GM19467 (cell line): Measurements from ENCODE around the gene LRP1B.

Experiments used
- ATAC-seq: cut with Tn5 transposase; IDR thresholded peaks from one replicate; pipeline ENCODE4 v1.9.1; 2021; ENCODE audit warnings: mild to moderate bottlenecking, moderate library complexity; ENCODE audit not compliant: unreplicated experiment

Gene LRP1B

DNA sequence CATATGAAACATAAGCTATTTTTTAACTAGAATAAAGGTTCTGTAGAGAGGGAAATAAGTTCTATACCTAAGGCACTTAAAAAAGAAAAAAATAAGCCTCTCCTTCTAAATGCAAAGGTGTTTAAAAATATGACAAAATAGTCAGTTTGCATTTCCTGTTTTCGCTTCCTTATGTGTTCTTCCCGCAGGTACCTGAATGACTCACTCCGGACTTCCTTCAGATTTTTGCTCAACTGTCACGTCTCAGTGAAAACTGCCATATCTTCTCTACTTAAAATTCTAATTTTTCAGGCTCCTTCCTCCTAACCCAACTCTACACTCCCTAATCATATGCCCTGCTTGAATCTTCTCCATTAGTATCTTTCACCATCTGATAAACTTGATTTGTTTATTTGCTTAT is 1333.1 kb downstream of the LRP1B start:
- ATAC-seq: peak; percentile 89

DNA sequence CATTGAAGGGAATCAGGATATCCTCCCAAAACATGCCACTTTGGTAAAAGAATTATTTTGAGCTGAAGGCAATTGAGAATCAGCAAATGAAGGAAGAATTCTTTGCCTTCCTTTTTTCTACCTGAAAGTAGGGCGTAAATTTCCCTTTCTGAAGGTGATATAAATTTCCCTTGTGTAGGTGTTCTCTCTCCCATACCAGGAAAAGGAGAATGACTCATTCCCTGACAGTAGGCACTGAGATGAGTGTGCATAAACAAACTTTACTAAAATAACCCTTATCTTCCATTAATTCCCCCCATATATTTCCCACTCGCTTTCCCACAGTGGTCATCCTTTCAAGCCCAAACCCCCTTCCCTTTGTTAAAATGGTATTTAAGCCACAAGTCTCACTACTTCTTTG is 1339.0 kb downstream of the LRP1B start:
- ATAC-seq: no peak

DNA sequence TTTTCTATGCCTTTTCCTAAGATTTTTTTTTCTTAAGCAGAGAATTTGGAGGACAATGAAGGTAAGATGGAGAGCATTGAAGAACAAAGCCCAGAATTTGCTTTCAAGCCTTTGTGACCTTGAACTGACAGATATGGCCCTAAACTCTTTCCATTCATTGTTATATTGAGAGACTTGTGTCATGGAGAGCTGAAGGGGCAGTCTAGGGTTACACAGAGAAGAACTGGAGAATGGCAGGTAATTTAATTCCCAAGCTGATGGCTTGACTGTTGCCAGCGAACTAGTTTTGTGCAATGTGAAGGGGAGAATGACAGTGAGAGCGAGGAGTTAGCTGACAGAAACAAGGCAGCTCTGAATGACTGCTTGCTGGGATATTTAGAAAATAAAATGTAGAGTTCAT is 1344.2 kb downstream of the LRP1B start:
- ATAC-seq: no peak

DNA sequence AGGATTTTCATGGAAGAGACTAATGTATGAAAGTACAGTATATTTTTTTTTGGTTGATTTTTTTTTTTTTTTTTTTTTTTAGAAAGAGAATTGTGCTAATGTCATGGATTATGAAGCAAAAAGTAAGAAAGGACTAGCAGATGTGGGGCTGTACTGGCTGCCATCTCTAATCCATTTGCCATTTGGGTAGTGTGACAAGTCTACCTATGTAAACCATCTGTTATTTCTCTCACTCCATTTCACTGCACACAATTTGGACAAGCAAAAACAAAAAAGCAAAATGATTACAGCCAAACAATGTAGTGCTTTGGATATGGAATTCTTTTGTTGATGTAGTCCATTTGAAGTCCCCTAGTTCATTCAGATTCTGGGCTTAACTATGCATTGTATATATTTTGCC is 1355.4 kb downstream of the LRP1B start:
- no peak for ATAC-seq

DNA sequence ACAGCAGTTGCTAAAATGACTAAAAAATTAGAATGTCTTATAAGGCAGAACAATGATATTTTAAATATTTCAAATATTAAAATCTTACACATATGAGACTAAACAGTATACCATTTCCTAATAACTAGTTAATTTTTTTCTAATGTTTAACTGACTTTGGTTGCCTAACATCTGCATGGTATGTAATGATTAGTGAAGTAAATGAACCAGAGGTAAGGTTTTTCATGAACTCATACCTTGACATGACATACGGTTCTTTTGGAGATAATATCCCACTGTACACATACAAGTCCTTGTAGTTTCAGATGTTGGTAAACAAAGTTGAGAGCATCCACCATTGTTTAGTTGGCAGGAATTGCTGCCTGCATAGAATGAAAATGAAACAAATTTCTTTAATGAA is 1360.2 kb downstream of the LRP1B start:
- peak; percentile 60 for ATAC-seq

DNA sequence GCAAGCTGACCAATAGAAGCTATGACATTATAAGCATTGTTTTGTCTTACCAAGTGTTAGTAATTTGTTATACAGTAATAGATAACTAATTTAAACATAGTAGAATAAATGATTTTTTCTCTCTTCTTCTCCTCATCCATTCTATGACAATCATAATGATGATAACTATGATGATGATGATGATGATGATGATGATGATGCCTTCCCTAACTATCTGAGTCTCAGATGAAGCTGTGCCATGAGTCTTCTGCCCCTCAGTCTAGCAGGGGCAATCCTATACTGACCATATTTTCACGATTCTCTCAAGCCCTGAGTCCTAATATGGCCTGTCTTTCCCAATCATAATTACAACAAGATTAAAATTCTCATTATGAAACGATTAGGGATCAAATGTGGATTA is 1369.0 kb downstream of the LRP1B start:
- ATAC-seq: no peak

DNA sequence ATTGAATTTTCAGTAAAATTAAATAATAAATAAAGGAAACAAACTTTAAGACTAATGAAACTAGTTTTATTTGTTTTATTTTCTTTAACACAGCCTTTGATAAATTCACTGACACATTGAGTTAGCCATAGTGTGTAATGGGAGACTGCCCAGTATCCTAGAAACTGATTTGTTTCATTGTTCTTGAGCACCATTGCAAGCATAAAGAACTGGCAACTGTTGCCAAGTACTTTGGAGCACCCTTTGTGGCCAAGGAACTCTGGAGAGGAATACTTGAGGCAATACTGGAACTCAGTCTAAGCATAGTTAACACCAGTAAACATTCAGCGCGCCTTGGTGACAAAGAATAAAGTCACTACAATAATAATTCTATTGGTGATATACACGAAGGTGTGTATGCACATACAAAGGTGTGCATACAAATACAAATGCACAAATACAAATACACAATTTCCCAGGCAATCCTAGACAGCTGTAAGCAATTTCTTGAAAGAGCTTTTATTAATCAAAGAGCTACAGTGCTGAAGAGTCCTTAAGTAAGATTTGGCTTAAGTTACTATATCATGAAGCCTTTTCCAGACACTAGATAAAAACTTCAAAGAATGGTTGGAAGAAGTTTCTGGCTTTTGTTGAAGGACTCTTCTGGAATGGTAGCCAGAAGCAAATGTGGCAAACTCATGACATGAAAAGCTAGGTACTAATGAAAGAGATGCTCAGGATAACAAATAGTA is 1371.2 kb downstream of the LRP1B start:
- no peak for ATAC-seq

DNA sequence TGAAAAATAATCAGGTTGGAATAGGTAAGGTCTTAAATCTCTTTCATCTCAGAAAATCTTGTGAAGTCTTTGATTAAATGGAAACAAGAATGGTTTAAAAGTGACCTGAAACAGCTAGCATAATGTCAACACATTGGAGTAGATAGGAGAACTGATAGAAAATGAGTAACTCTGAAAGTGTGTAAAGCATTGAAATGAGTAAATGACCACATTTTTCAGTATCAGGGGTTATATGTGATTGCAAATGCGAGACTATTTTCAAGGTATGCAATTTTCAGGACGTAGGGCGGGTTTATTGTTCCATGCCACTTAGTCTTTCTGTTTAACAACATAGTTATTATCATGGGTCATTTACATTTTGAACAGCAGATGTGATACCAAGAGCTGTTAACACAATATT is 1383.2 kb downstream of the LRP1B start:
- peak; percentile 76 for ATAC-seq

DNA sequence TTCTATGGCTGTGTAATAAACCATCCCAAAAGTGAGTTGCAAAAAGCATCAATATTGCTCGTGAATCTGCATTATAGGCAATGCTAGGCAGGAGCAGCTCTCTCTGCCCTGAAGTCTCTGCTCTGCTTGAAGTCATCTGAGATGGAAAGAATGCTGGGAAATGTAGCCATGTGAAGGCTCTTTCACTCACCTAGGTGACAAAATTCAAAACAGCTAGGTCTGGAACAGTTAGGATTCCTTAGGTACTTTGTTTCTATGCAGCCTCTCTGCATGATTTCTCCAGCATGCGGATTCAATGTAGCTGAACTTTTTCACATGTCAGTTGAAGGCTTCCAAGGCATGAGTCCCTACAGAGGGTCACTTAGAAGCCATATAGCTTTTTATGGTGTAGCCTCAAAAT is 1383.7 kb downstream of the LRP1B start:
- no peak for ATAC-seq

DNA sequence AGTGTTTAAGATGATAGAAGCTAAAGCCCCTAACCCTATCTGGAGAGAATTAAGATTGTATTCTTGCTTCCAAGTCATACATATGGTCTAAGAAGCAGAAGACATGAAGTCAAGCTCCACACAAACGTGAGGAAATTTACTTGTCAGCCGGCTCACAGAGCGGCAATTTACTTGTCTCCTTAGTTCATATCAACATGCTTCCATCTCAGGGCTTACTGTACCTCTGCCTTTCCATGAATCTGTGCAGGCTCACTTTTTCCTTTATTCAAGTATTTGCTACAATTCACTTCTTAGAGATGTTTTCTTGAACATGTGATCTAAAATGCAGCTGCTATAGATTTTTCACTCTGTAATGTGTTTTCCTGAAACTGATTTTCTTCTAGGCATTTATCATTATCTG is 1386.4 kb downstream of the LRP1B start:
- ATAC-seq: no peak

DNA sequence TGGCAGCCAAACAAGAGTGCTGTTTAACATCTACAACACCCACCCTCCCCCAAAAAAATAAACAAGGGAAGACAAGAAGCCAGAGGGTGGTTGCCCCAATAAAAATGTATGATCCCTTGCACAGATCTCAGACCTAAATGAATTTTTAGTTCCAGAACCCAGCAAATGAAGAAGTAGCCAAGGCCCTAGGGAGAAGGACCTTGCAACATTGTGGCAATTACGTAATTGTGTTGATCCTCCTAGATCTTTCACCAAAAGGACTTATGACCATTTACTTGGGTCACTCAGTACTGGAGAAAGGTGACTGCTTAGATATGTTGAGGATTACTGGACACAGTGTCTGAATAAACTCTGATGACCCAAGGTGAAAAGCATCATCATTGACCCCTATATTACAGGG is 1393.8 kb downstream of the LRP1B start:
- ATAC-seq: no peak

DNA sequence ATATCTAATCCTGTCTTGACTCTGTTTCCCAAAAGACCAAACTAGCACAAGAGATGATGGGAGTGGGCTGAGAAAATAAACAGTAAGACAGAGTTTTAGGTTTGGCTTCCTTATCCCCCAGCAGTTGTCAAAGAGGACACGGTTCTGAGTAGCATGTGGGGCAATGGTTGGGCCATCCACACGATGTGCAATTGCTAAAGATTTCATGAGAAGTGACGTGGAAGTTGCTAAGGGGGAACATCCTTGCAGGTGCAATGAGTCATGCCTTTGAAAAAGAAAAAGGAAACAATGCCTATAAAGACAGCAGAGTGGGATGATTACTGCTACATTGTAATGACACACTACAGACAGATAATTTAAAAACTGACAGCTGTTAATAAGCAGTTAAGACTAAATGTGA is 1395.8 kb downstream of the LRP1B start:
- no peak for ATAC-seq

DNA sequence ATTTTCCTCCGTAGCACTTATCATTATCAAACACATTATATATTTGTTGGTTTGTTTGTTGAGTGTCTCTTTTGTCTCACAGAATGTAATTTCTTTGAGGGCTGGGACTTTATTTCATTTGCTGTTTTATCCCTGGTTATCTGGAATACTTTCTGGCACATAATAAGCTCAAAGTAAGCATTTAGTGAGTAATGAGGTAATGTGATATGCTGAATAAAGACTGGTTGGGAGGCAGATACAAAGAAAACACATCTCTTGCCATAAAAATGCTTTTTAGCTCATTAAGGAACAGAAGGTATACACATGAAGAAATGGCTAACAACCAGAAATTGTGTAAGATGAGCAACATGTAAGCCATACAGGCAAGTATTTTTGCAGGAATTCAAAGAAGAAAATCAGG is 1411.8 kb downstream of the LRP1B start:
- ATAC-seq: no peak

DNA sequence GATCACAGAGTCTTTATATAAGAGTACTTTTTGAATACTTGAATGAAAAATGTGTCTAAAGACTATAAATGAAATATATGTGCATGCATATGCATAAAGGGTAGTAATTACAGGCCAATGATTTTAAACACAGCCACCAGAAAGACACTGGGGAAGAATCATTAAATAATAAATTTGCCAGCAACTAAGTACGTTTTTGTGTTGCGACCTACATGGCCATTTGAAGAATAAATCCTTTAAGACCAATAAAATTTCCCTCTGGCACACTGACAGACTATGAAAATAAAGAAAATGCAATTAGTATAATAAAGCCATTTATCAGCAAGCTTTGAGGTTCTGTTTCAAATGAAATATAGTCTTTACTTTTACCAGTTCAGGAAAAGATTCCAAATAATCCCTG is 1413.3 kb downstream of the LRP1B start:
- no peak for ATAC-seq

DNA sequence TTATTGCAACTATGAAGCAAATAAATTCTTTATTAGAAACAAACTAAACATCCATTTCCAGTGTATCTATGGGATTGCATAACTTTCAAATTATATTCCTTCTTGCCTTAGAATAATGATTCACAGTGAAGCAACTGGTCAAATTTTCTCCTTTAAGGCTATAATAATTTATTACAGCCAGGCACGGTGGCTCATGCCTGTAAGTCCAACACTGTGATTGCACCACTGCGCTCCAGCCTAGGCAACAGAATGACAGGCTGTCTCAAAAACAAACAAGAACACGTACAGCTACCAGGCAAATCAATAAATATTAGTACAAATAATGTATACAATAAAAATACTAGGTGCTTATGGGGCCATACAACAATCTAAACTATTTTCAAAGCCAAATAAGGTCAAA is 1416.2 kb downstream of the LRP1B start:
- ATAC-seq: no peak

DNA sequence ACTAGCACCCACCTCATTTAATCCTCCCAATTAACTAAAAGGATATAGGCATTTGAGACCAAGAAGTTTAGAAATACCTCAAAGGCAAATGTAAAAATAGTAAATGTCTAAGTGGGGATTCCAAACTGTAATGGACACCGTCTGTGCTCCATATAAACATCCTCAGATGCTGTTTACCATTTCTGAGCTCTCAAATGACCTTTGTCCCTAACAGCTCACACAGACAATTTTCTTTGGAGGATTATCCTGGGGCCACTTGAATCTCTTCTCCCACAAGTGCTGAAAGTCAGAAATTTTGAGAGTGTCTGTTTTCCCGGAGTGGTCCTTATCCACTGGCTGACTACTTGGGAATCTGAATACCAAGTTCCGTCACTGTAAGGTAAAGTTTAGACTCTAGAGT is 1418.9 kb downstream of the LRP1B start:
- ATAC-seq: no peak

DNA sequence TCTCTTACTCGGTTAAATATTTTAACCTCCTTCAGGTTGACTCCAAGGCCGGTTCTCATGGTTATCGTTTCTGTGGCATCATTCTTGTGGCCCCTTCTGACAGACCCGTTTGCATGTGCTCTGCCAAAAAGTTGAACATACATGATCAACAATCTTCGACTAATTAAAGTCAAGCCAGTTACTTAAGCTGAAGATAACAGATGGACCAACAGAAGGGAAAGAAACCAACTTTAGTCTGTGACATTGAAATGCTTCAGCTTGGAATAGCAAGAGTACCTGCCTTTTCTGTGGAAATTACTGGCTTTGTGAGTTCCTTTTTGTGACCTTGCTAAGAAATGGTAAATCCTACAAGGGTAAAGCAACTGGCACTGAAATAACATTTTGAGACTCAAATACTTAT is 1429.1 kb downstream of the LRP1B start:
- no peak for ATAC-seq

DNA sequence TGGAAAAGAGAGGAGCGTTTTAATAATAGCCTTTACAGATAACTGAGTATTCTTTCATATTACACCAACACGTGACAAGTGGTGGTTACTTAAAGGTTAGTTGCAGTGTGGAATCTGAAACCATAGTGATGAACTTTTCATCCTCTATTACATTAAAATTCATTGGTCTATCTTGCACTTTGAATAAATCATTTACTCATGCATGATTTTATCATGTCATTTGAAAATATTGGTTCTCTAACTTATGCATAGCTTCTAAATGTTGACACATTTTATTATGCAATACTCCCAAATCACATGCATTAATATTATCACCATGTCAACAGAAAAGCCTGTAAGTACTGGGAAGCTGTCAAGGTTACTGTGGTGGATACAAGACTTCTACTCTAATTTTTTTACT is 1432.2 kb downstream of the LRP1B start:
- ATAC-seq: no peak

DNA sequence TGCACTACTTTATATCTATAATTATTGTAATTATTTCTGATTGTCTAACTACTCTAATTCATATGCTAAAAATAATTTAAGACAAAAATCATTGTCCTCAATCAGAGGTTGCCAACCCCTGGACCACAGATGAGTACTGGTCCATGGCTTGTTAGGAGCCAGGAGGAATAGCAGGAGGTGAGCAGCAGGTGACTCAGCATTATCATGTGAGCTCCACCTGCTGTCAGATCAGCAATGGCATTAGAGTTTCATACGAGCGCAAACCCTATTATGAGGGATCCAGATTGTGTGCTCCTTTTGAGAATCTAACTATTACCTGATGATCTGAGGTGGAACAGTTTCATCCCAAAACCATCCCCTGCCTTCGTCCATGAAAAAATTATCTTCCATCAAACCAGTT is 1434.4 kb downstream of the LRP1B start:
- no peak for ATAC-seq

DNA sequence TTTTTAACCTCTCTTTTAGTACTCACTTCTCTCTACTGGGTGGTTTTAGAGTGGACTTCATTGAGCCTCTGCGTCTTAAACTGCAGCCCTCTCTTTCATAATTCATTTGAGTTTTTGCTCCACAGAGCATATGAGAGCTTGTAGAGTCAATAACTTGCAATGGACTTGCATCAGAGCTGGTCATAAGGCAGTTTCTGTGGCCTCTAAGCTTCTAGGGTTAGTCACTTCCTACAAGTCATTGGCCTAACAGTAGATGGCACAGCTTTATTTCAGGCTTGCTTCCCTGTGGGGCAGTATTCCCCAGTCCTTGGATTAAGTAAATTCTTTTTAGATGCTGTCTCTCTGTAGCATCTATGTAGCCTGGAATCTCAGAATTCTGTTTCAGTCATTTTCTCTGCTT is 1435.7 kb downstream of the LRP1B start:
- no peak for ATAC-seq

DNA sequence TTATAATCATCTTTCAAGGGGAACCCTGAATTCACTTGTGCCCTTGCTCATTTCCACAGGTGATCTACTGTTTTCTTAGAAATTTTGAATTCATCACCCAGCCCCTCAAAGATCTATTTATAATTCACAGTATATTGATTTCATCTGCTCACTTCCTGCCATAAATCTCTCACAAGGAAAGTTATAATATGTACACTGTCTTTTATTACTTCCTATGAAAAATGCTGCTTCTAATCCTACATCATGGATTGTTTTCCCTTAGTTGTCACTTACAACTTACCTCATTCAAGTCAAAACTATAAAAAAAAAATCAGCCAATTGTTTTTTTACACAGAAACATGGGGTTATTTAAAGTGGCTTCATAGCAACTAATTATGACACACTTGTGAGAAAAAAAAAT is 1443.0 kb downstream of the LRP1B start:
- no peak for ATAC-seq

DNA sequence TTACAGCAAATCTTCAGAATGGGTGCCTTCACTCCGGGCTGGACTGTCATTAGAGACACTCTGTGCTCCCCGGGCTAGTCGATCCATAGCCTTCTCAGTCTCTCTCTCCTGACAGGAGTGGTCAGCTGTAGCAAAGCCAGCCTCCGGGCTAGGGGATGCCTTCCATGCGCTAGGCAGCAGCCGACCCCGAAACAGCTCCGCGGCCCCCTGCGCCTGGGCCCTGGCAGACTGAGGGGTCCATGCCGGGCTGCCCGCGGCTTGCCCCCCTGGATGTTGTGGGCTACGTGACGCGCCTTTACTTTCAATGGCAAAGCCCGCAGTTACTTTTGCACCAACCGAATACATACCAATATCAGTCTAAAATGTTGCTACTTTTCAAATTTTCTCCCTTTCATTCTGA is 1447.2 kb downstream of the LRP1B start:
- ATAC-seq: no peak

DNA sequence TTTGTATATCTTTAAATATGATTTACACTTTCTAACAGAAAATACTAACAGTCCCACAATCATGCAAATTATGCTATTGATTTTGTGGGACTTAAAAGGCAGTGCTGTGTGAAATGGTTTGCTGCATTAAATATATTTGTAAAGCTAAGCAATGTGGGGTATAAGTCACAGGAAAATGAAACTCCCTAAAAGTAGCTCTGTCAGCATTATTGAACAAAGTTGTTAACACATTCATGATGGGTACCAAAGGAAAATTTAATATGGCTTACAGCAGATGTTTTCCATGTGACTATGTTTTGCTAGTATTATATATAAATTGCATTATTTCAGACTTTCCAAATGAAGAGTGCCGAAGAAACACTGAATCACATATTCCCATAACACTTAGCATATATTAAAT is 1450.0 kb downstream of the LRP1B start:
- no peak for ATAC-seq
